Measurements from ENCODE around the gene ZP2. TPM values are rescaled to one million over a fixed set of nuclear protein-coding genes. Genes with fewer than 3 reads are reported as not detected.
A peak's percentile ranks its signal among the peaks of the same experiment; 100 is the strongest.

The ZP2 gene
- total RNA-seq, 1 experiment from 2014 or later = not detected

- no peak overlapping the region for H3K4me3 ChIP-seq (ENCODE audit: low read depth, low read length)
- peaks cover 20% of the 10 kb centered on the region for H3K4me1 Mint-ChIP-seq (ENCODE audit: low read depth, unreplicated experiment)
- TF ChIP-seq CTCF (IDR thresholded peaks at IDR 0.05; ENCODE audit: insufficient read depth in 1 of 2, low read depth in 1 of 2, low read length in 1 of 2, severe bottlenecking in 1 of 2, unreplicated experiment in 1 of 2) = no peak
- no peak overlapping the region for H3K4me3 Mint-ChIP-seq (ENCODE audit: unreplicated experiment)
- no peak for DNase-seq
- ChIA-PET POLR2A (no interaction called here), CTCF (no interaction called here)
- H3K36me3 Mint-ChIP-seq (ENCODE audit: insufficient read depth, unreplicated experiment) = no peaks in the 10 kb centered on the region
- H3K27me3 ChIP-seq (replicated peaks; ENCODE audit: control insufficient read depth, insufficient read depth, low read length) = no peaks in the 10 kb centered on the region
- BruUV-seq (replicated peaks) = no TSS peak
- H3K9me3 ChIP-seq = no peaks in the 10 kb centered on the region
- no peak overlapping the region for H3K27ac Mint-ChIP-seq (ENCODE audit: unreplicated experiment)
- H3K36me3 ChIP-seq (ENCODE audit: control insufficient read depth, insufficient read depth, low read length) = peaks cover 2% of the 10 kb centered on the region
- no peaks in the 10 kb centered on the region for H3K27me3 Mint-ChIP-seq (ENCODE audit: insufficient read depth, unreplicated experiment)
- H3K4me1 ChIP-seq = peaks cover 19% of the 10 kb centered on the region
- intact Hi-C loops (cut with micrococcal nuclease; ENCODE audit: unreplicated experiment) = no loop called here
- H3K9me3 Mint-ChIP-seq (ENCODE audit: unreplicated experiment) = no peaks in the 10 kb centered on the region
Observed at GRCh38 chr16:21236831-21237230, 25.5 kb upstream of the ZP2 start.

GRCh38 chr16:21235199-21235585, 23.8 kb upstream of the ZP2 start:
- Mint-ChIP-seq H3K36me3 (ENCODE audit: insufficient read depth, unreplicated experiment) (no peaks in the 10 kb centered on the region), H3K27me3 (ENCODE audit: insufficient read depth, unreplicated experiment) (no peaks in the 10 kb centered on the region), H3K9me3 (ENCODE audit: unreplicated experiment) (no peaks in the 10 kb centered on the region), H3K27ac (ENCODE audit: unreplicated experiment) (no peak overlapping the region), H3K4me3 (ENCODE audit: unreplicated experiment) (no peak overlapping the region), H3K4me1 (ENCODE audit: low read depth, unreplicated experiment) (peaks cover 20% of the 10 kb centered on the region)
- TF ChIP-seq CTCF (IDR thresholded peaks at IDR 0.05; ENCODE audit: insufficient read depth in 1 of 2, low read depth in 1 of 2, low read length in 1 of 2, severe bottlenecking in 1 of 2, unreplicated experiment in 1 of 2) = no peak
- Histone ChIP-seq H3K4me3 (ENCODE audit: low read depth, low read length) (peak overlapping the region; percentile 43), H3K4me1 (peaks cover 22% of the 10 kb centered on the region), H3K27me3 (replicated peaks; ENCODE audit: control insufficient read depth, insufficient read depth, low read length) (no peaks in the 10 kb centered on the region), H3K36me3 (ENCODE audit: control insufficient read depth, insufficient read depth, low read length) (peaks cover 2% of the 10 kb centered on the region), H3K9me3 (no peaks in the 10 kb centered on the region)
- no TSS peak for BruUV-seq (replicated peaks)
- CTCF ChIA-PET = no interaction called here
- intact Hi-C loops (cut with micrococcal nuclease; ENCODE audit: unreplicated experiment) = no loop called here
- POLR2A ChIA-PET = no interaction called here
- DNase-seq = no peak

DNA sequence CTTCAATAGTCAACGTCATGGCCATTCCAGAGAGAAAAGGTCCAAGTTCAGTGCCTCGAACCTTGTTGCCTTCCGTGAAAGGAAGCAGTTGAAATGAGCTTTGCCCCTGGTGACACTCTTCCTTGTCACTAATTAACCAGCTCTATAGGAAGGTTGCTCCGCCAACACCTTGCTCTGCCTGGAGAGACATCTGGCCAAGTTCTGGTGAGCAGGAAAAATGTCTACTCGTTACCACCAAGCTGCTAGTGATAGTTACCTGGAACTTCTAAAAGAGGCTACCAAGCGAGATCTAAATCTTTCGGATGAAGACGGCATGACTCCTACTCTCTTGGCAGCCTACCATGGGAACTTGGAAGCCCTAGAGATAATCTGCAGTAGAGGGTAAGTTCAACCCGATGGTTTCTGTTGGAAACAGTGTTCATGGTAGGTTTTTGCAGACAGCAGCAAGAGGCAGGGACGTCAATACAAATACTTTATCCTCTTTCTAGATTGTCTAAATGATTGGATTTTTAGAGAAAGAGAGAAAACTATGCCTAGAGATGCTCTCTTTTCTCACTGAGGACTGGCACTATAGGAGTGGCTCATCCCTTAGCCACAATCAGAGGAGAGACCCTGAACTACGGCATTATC, 22.3 kb upstream of the ZP2 start, which contains the start of gene ANKS4B:
TSS of gene ANKS4B (plus strand) at position 179 of the 630 bp plus-strand sequence. CDS start at position 218, 39 bp downstream.
- intact Hi-C loops (cut with micrococcal nuclease; ENCODE audit: unreplicated experiment) = loop anchor here (2.0 kb wide), 1 partner anchor 45 kb away; no protein-coding TSS in a partner anchor
- no peaks in the 10 kb centered on the region for H3K36me3 Mint-ChIP-seq (ENCODE audit: insufficient read depth, unreplicated experiment)
- H3K9me3 Mint-ChIP-seq (ENCODE audit: unreplicated experiment) = no peaks in the 10 kb centered on the region
- BruUV-seq (replicated peaks) = TSS peak; percentile 70
- Histone ChIP-seq H3K36me3 (ENCODE audit: control insufficient read depth, insufficient read depth, low read length) (peaks cover 2% of the 10 kb centered on the region), H3K9me3 (no peaks in the 10 kb centered on the region), H3K27me3 (replicated peaks; ENCODE audit: control insufficient read depth, insufficient read depth, low read length) (no peaks in the 10 kb centered on the region), H3K4me1 (peaks cover 22% of the 10 kb centered on the region), H3K4me3 (ENCODE audit: low read depth, low read length) (peak within 1 kb of the TSS; percentile 43)
- ChIA-PET CTCF (interaction anchor here (0.6 to 1.2 kb wide), 3 partner anchors 45 to 1079 kb away, joined by 4 to 7 read pairs (median 5); no protein-coding TSS in a partner anchor), POLR2A (no interaction called here)
- peak within 1 kb of the TSS; percentile 62 for H3K27ac Mint-ChIP-seq (ENCODE audit: unreplicated experiment)
- no peak for TF ChIP-seq CTCF (IDR thresholded peaks at IDR 0.05; ENCODE audit: insufficient read depth in 1 of 2, low read depth in 1 of 2, low read length in 1 of 2, severe bottlenecking in 1 of 2, unreplicated experiment in 1 of 2)
- H3K4me1 Mint-ChIP-seq (ENCODE audit: low read depth, unreplicated experiment) = peaks cover 20% of the 10 kb centered on the region
- no peaks in the 10 kb centered on the region for H3K27me3 Mint-ChIP-seq (ENCODE audit: insufficient read depth, unreplicated experiment)
- peak; percentile 54 to 71 for DNase-seq
- H3K4me3 Mint-ChIP-seq (ENCODE audit: unreplicated experiment) = peak within 1 kb of the TSS; percentile 76

Data from Caco-2 (cell line).